ENCODE data around the gene SEMA3C.

DNA sequence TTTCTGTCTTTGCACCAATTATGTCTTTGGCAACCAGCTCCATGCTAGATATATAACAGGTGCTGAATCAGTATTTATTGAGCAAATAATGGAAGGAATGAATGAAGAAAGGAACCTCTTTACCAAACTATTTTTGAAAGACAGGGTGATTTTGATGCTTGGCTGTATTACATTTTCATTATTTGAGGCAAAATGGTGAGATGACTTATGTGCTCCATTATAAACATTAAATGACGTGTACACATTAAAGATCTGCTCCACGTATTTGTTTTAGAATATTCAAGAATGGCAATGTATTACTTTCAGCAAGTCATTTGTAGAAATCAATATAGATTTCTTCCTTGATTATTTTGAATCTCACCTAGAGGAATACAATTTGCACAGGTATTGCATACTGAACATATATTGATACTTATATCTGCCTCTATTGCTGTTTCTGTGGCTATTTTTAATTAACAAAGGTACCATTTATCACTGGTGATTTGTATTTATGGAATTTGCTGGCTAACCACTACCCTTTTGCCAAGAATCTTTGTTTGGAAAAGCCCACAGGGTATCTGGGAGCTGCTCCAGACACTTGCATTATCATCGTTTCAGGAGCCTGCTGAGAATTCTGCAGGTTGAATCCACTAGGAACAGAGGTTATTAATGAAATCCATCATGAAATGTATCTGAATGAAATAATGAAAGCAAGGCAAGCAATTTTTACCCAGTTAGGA, 92.2 kb downstream of the SEMA3C start:
- TF ChIP-seq, protein P1, sequence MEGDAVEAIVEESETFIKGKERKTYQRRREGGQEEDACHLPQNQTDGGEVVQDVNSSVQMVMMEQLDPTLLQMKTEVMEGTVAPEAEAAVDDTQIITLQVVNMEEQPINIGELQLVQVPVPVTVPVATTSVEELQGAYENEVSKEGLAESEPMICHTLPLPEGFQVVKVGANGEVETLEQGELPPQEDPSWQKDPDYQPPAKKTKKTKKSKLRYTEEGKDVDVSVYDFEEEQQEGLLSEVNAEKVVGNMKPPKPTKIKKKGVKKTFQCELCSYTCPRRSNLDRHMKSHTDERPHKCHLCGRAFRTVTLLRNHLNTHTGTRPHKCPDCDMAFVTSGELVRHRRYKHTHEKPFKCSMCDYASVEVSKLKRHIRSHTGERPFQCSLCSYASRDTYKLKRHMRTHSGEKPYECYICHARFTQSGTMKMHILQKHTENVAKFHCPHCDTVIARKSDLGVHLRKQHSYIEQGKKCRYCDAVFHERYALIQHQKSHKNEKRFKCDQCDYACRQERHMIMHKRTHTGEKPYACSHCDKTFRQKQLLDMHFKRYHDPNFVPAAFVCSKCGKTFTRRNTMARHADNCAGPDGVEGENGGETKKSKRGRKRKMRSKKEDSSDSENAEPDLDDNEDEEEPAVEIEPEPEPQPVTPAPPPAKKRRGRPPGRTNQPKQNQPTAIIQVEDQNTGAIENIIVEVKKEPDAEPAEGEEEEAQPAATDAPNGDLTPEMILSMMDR (IDR thresholded peaks at IDR 0.05) = no peak
- no peak for TF ChIP-seq POLR2A (IDR thresholded peaks at IDR 0.05)
